ENCODE results near the gene DSEL. TPM values are rescaled to one million over a fixed set of nuclear protein-coding genes. Genes with fewer than 3 reads are reported as not detected.

Gene DSEL
- total and polyA plus RNA-seq, 7 donors, result 0.23 to 15.3 (median 7.9) TPM

DNA sequence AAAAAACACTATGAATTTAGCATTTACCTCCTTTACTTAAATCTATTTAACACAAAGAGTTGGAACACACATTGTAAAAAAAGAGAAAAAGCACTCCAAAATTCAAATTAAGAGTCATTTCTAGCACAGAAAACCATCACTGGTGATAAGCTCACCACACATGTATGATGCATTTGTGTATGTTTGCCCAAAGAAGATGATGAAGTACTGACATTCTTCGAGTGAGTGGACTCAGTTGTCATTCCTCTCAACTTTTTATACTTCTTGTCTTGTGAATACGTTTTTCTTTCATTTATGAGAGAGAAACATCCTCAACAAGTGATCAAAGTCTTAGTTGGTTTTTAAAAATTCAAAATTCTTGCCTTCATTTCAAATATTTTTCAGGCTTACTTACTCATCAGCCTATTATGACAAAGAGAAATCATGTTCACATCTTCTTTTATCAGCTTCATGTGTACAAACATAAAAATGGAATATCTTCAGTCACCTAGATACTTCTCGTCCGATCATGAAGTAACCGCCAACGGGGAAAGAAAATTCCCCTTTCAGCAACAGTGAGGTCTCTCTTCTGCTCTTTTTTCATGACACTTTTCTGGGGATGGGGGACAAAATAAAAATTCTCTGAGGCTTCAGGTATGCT, 1.5 kb downstream of the DSEL start:
- Histone ChIP-seq H3K27me3 (no peaks in the 10 kb centered on the region), H3K9me3 (no peaks in the 10 kb centered on the region), H3K36me3 (no peaks in the 10 kb centered on the region), H3K4me3 (peak overlapping the region in 3 of 4 donors; percentile 63 to 81 (median 75)), H3K27ac (no peak overlapping the region), H3K4me1 (peaks cover 0 to 37% (median 19%) of the 10 kb centered on the region in 4 donors)
- TF ChIP-seq POLR2A (IDR thresholded peaks at IDR 0.05) (no peak), POLR2AphosphoS5 (IDR thresholded peaks at IDR 0.05) (no peak), EP300 (IDR thresholded peaks at IDR 0.05) (no peak)
- TF ChIP-seq, protein P1, sequence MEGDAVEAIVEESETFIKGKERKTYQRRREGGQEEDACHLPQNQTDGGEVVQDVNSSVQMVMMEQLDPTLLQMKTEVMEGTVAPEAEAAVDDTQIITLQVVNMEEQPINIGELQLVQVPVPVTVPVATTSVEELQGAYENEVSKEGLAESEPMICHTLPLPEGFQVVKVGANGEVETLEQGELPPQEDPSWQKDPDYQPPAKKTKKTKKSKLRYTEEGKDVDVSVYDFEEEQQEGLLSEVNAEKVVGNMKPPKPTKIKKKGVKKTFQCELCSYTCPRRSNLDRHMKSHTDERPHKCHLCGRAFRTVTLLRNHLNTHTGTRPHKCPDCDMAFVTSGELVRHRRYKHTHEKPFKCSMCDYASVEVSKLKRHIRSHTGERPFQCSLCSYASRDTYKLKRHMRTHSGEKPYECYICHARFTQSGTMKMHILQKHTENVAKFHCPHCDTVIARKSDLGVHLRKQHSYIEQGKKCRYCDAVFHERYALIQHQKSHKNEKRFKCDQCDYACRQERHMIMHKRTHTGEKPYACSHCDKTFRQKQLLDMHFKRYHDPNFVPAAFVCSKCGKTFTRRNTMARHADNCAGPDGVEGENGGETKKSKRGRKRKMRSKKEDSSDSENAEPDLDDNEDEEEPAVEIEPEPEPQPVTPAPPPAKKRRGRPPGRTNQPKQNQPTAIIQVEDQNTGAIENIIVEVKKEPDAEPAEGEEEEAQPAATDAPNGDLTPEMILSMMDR (IDR thresholded peaks at IDR 0.05), result no peak
- WGBS, 2 donors, result 75 to 82% methylated on average over 6 of the region's 6 CpGs
- no peak for DNase-seq
- intact Hi-C loops (cut with DNase I), result loop anchor here (5.0 kb wide), 2 partner anchors 1107 to 1197 kb away; no protein-coding TSS in a partner anchor

DNA sequence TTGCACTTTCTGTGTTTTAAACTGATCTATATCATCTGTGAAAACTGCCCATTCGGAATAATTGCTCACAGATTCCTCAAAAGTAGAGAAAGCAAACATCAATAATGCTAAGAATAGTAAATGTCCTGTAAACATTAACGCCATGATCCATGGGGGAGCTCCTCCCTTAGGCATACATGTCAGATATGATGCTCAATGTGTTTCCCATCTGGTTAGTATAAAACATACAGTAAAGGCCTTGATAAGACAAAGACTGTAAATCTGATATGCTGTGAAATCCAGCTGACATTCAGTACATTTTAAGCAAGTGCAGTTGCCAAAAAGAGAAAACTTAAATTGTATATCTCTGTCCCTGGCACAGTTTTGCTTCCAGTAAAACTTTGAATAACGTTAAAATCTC, 2.1 kb downstream of the DSEL start:
- Histone ChIP-seq H3K4me3 (peak overlapping the region in 1 of 4 donors; percentile 81), H3K9me3 (no peaks in the 10 kb centered on the region), H3K4me1 (peaks cover 0 to 31% (median 15%) of the 10 kb centered on the region in 4 donors), H3K27me3 (no peaks in the 10 kb centered on the region), H3K27ac (no peak overlapping the region), H3K36me3 (no peaks in the 10 kb centered on the region)
- DNase-seq, result no peak
- intact Hi-C loops (cut with DNase I), result no loop called here
- WGBS, 2 donors, result 53 to 67% methylated on average over 3 of the region's 3 CpGs
- TF ChIP-seq POLR2A (IDR thresholded peaks at IDR 0.05) (no peak), POLR2AphosphoS5 (IDR thresholded peaks at IDR 0.05) (no peak), EP300 (IDR thresholded peaks at IDR 0.05) (no peak)
- TF ChIP-seq, protein P1 (IDR thresholded peaks at IDR 0.05), result no peak

DNA sequence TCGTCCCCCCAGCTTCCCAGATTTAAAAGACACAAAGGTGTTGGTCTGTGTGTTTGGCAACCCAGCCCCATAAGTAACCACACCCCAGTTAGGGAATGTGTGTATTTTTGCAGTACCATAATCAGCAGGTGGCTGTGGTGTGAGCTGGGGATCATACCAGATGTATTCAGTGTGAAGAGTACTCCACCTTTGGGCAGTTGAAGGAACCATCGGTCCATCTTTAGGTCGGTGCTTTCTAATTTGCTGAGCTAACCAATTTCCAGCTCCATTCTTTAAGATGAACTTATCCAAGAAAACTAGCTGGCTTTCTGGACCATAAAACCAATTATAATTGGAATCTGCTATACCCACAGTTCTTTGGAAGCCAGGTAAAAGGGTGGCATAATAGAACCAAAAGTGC, 3.2 kb downstream of the DSEL start:
- WGBS, 2 donors, result 73 to 82% methylated on average over 3 of the region's 3 CpGs
- no peak overlapping the region for H3K27ac ChIP-seq
- H3K4me1 ChIP-seq, result peaks cover 0 to 21% (median 14%) of the 10 kb centered on the region in 4 donors
- no peak for TF ChIP-seq POLR2AphosphoS5 (IDR thresholded peaks at IDR 0.05)
- TF ChIP-seq, protein P1 (IDR thresholded peaks at IDR 0.05), result no peak
- no peak for TF ChIP-seq EP300 (IDR thresholded peaks at IDR 0.05)
- no peak for TF ChIP-seq POLR2A (IDR thresholded peaks at IDR 0.05)
- no peak for DNase-seq
- no peaks in the 10 kb centered on the region for H3K27me3 ChIP-seq
- H3K4me3 ChIP-seq, result no peak overlapping the region
- intact Hi-C loops (cut with DNase I), result no loop called here
- no peaks in the 10 kb centered on the region for H3K9me3 ChIP-seq
- no peaks in the 10 kb centered on the region for H3K36me3 ChIP-seq

DNA sequence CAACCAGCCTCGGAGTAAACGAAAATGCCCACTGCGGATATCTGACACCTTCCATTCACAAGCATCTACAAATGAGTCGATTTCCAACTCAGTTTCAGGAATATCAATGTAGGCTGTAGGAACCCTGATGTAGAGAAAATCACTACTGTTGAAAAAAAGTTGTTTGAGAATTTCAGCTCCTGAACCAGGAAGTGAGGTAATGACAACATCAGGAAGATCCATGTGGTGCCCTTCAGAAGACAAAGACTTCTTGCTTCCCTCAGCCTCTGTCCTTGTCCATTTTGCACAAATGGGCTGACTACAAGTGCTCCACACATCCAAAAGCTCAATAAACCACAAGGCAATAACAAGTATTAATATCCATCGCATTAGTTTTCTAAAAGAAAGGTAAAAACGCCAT, 4.7 kb downstream of the DSEL start:
- intact Hi-C loops (cut with DNase I), result no loop called here
- TF ChIP-seq POLR2AphosphoS5 (IDR thresholded peaks at IDR 0.05) (no peak), EP300 (IDR thresholded peaks at IDR 0.05) (no peak), POLR2A (IDR thresholded peaks at IDR 0.05) (no peak)
- TF ChIP-seq, protein P1 (IDR thresholded peaks at IDR 0.05), result no peak
- Histone ChIP-seq H3K4me1 (peaks cover 0 to 8% (median 3%) of the 10 kb centered on the region in 4 donors), H3K27me3 (no peaks in the 10 kb centered on the region), H3K27ac (no peak overlapping the region), H3K9me3 (no peaks in the 10 kb centered on the region), H3K4me3 (no peak overlapping the region), H3K36me3 (no peaks in the 10 kb centered on the region)
- WGBS, 2 donors, result 88 to 90% methylated on average over 6 of the region's 6 CpGs
- no peak for DNase-seq

Data from sigmoid colon (tissue), 7 donors.